Keratinocyte (primary cell): ENCODE results near the gene C2orf92.

Experiments used
- CTCF ChIP-seq, 3 experiments: IDR thresholded peaks in 1 of 3; conservative IDR thresholded peaks in 1 of 3; optimal IDR thresholded peaks in 1 of 3; 2 replicates in 2 of 3; 3 replicates in 1 of 3; pipeline versions ENCODE3 to v1.5.1; 2011; ENCODE audit warnings: low read length in 3 of 3, mild to moderate bottlenecking in 3 of 3, moderate library complexity in 2 of 3, control low read depth in 1 of 3, inconsistent platforms in 1 of 3; ENCODE audit not compliant: insufficient read depth in 2 of 3; ENCODE audit errors: extremely low read depth in 1 of 3
- EZH2 ChIP-seq: IDR thresholded peaks from one replicate; pipeline ENCODE4 v1.6.1; 2012; ENCODE audit warnings: inconsistent platforms, mild to moderate bottlenecking, low read length, moderate library complexity

- TF ChIP-seq CTCF (optimal IDR thresholded peaks at IDR 0.05 in 1 of 3, IDR thresholded peaks at IDR 0.05 in 1 of 3, conservative IDR thresholded peaks at IDR 0.05 in 1 of 3; ENCODE audit: extremely low read depth in 1 of 3, insufficient read depth in 2 of 3, low read length in 3 of 3) = no peak
- TF ChIP-seq EZH2 = no peak
These were observed 24.0 kb downstream of the C2orf92 start for GRCh38 chr2:97693476-97693875.
